Mucosa of stomach (tissue), 1 donor: ENCODE data around the gene XIRP1.

ENCODE experiments used
- H3K27me3 ChIP-seq: one replicate; pipeline ENCODE4 v1.7.0; 2013; ENCODE audit warnings: mild to moderate bottlenecking, low read length; ENCODE audit not compliant: control insufficient read depth, insufficient read depth
- H3K36me3 ChIP-seq: one replicate; pipeline ENCODE4 v1.7.0; 2013; ENCODE audit warnings: low read length; ENCODE audit not compliant: control insufficient read depth, insufficient read depth
- H3K4me1 ChIP-seq: one replicate; pipeline ENCODE4 v1.7.0; 2013; ENCODE audit warnings: mild to moderate bottlenecking, low read length; ENCODE audit not compliant: control insufficient read depth, insufficient read depth
- H3K4me3 ChIP-seq: one replicate; pipeline ENCODE4 v1.7.0; 2013; ENCODE audit warnings: low read length
- H3K9ac ChIP-seq: one replicate; pipeline ENCODE4 v1.7.0; 2013; ENCODE audit warnings: mild to moderate bottlenecking, low read length, moderate library complexity
- H3K9me3 ChIP-seq: one replicate; pipeline ENCODE4 v1.7.0; 2013; ENCODE audit warnings: mild to moderate bottlenecking, low read length, moderate library complexity; ENCODE audit not compliant: control insufficient read depth
- donor health status: Pancreatic carcinoma.

The XIRP1 gene

GRCh38 chr3:39142067-39142466 lies 50.3 kb downstream of the XIRP1 start:
- Histone ChIP-seq H3K36me3 (peaks cover 32% of the 10 kb centered on the region), H3K27me3 (no peaks in the 10 kb centered on the region), H3K4me3 (no peak overlapping the region), H3K9ac (peak overlapping the region; percentile 56), H3K9me3 (no peaks in the 10 kb centered on the region), H3K4me1 (peaks cover 56% of the 10 kb centered on the region)

- H3K36me3 ChIP-seq, result peaks cover 32% of the 10 kb centered on the region
- H3K27me3 ChIP-seq, result no peaks in the 10 kb centered on the region
- no peaks in the 10 kb centered on the region for H3K9me3 ChIP-seq
- peaks cover 49% of the 10 kb centered on the region for H3K4me1 ChIP-seq
- H3K9ac ChIP-seq, result peak overlapping the region; percentile 56
- H3K4me3 ChIP-seq, result no peak overlapping the region
These were observed 51.0 kb downstream of the XIRP1 start for GRCh38 chr3:39141171-39141995.

- H3K4me1 ChIP-seq, result peaks cover 39% of the 10 kb centered on the region
- H3K27me3 ChIP-seq, result no peaks in the 10 kb centered on the region
- peaks cover 27% of the 10 kb centered on the region for H3K36me3 ChIP-seq
- peak overlapping the region; percentile 56 for H3K9ac ChIP-seq
- H3K9me3 ChIP-seq, result no peaks in the 10 kb centered on the region
- no peak overlapping the region for H3K4me3 ChIP-seq
These were observed 51.9 kb downstream of the XIRP1 start for GRCh38 chr3:39140341-39140971.

GRCh38 chr3:39139442-39139841 lies 53.0 kb downstream of the XIRP1 start:
- Histone ChIP-seq H3K9me3 (no peaks in the 10 kb centered on the region), H3K4me1 (peaks cover 39% of the 10 kb centered on the region), H3K27me3 (no peaks in the 10 kb centered on the region), H3K9ac (no peak overlapping the region), H3K36me3 (peaks cover 25% of the 10 kb centered on the region), H3K4me3 (no peak overlapping the region)

GRCh38 chr3:39138804-39139415 lies 53.5 kb downstream of the XIRP1 start:
- H3K9me3 ChIP-seq, result no peaks in the 10 kb centered on the region
- H3K9ac ChIP-seq, result no peak overlapping the region
- peaks cover 20% of the 10 kb centered on the region for H3K36me3 ChIP-seq
- H3K27me3 ChIP-seq, result no peaks in the 10 kb centered on the region
- H3K4me3 ChIP-seq, result no peak overlapping the region
- H3K4me1 ChIP-seq, result peaks cover 39% of the 10 kb centered on the region

- Histone ChIP-seq H3K36me3 (peaks cover 13% of the 10 kb centered on the region), H3K4me1 (peaks cover 36% of the 10 kb centered on the region), H3K9ac (no peak overlapping the region)
These were observed 54.2 kb downstream of the XIRP1 start for GRCh38 chr3:39137991-39138803.

GRCh38 chr3:39137435-39137936 lies 54.9 kb downstream of the XIRP1 start:
- Histone ChIP-seq H3K4me1 (peaks cover 31% of the 10 kb centered on the region), H3K36me3 (peaks cover 6% of the 10 kb centered on the region), H3K9me3 (no peaks in the 10 kb centered on the region), H3K9ac (no peak overlapping the region), H3K27me3 (no peaks in the 10 kb centered on the region), H3K4me3 (no peak overlapping the region)

More at GRCh38 chr3:39137991-39138803, 54.2 kb downstream of the XIRP1 start:
- H3K9me3 ChIP-seq, result no peaks in the 10 kb centered on the region
- H3K4me3 ChIP-seq, result no peak overlapping the region
- no peaks in the 10 kb centered on the region for H3K27me3 ChIP-seq

- Histone ChIP-seq H3K4me1 (peaks cover 30% of the 10 kb centered on the region), H3K36me3 (no peaks in the 10 kb centered on the region), H3K27me3 (no peaks in the 10 kb centered on the region), H3K9ac (no peak overlapping the region), H3K4me3 (no peak overlapping the region), H3K9me3 (no peaks in the 10 kb centered on the region)
These were observed 55.6 kb downstream of the XIRP1 start for GRCh38 chr3:39136533-39137434.

GRCh38 chr3:39135170-39135805 lies 57.1 kb downstream of the XIRP1 start:
- Histone ChIP-seq H3K4me1 (peaks cover 23% of the 10 kb centered on the region), H3K4me3 (no peak overlapping the region), H3K36me3 (no peaks in the 10 kb centered on the region), H3K9ac (no peak overlapping the region), H3K9me3 (no peaks in the 10 kb centered on the region), H3K27me3 (no peaks in the 10 kb centered on the region)

- peaks cover 22% of the 10 kb centered on the region for H3K4me1 ChIP-seq
- no peak overlapping the region for H3K9ac ChIP-seq
- H3K36me3 ChIP-seq, result no peaks in the 10 kb centered on the region
- no peaks in the 10 kb centered on the region for H3K9me3 ChIP-seq
- no peak overlapping the region for H3K4me3 ChIP-seq
- no peaks in the 10 kb centered on the region for H3K27me3 ChIP-seq
These were observed 58.1 kb downstream of the XIRP1 start for GRCh38 chr3:39134305-39134704.
